ENCODE measurements around the gene SEMA3G. TPM values are rescaled to one million over a fixed set of nuclear protein-coding genes. Genes with fewer than 3 reads are reported as not detected.
A peak's percentile ranks its signal among the peaks of the same experiment; 100 is the strongest.

Gene SEMA3G
- total and polyA plus RNA-seq, 8 donors, result under 0.01 to 9.6 (median 1.8) TPM

GRCh38 chr3:52479877-52480575 lies 35.1 kb upstream of the SEMA3G start:
- no peaks in the 10 kb centered on the region for H3K9me3 ChIP-seq
- H3K36me3 ChIP-seq, result peaks cover 75 to 98% (median 96%) of the 10 kb centered on the region in 4 donors
- WGBS, 5 donors, result 83 to 93% (median 87%) methylated on average over 15 to 16 of the region's 16 CpGs
- peak in 1 of 2 donors; percentile 3 for DNase-seq
- intact Hi-C loops (cut with DNase I; ENCODE audit: low total_unique reads), result no loop called here
- peaks cover 0 to 21% (median 8%) of the 10 kb centered on the region in 4 donors for H3K4me1 ChIP-seq
- no peak overlapping the region for H3K27ac ChIP-seq
- no peak overlapping the region for H3K4me3 ChIP-seq
- no peak for TF ChIP-seq POLR2AphosphoS5 (IDR thresholded peaks at IDR 0.05)
- no peak for TF ChIP-seq CTCF (IDR thresholded peaks at IDR 0.05)
- TF ChIP-seq POLR2A (IDR thresholded peaks at IDR 0.05), result no peak
- TF ChIP-seq EP300 (IDR thresholded peaks at IDR 0.05), result no peak
- H3K27me3 ChIP-seq, result no peaks in the 10 kb centered on the region

GRCh38 chr3:52479037-52479876 lies 34.4 kb upstream of the SEMA3G start:
- no peak overlapping the region for H3K27ac ChIP-seq
- no peak for TF ChIP-seq POLR2AphosphoS5 (IDR thresholded peaks at IDR 0.05)
- no peak for TF ChIP-seq POLR2A (IDR thresholded peaks at IDR 0.05)
- no peak for TF ChIP-seq EP300 (IDR thresholded peaks at IDR 0.05)
- WGBS, 5 donors, result 94 to 98% (median 96%) methylated on average over 7 of the region's 7 CpGs
- no peak for DNase-seq
- no peak overlapping the region for H3K4me3 ChIP-seq
- H3K36me3 ChIP-seq, result peaks cover 80 to 98% (median 97%) of the 10 kb centered on the region in 4 donors
- no peaks in the 10 kb centered on the region for H3K9me3 ChIP-seq
- intact Hi-C loops (cut with DNase I; ENCODE audit: low total_unique reads), result no loop called here
- H3K27me3 ChIP-seq, result no peaks in the 10 kb centered on the region
- H3K4me1 ChIP-seq, result peaks cover 0 to 14% (median 5%) of the 10 kb centered on the region in 4 donors

- no peak overlapping the region for H3K4me3 ChIP-seq
- H3K4me1 ChIP-seq, result no peaks in the 10 kb centered on the region
- TF ChIP-seq CTCF (IDR thresholded peaks at IDR 0.05) (no peak), POLR2A (IDR thresholded peaks at IDR 0.05) (no peak), EP300 (IDR thresholded peaks at IDR 0.05) (no peak), POLR2AphosphoS5 (IDR thresholded peaks at IDR 0.05) (no peak)
- H3K9me3 ChIP-seq, result no peaks in the 10 kb centered on the region
- no peaks in the 10 kb centered on the region for H3K27me3 ChIP-seq
- no peak for DNase-seq
- intact Hi-C loops (cut with DNase I; ENCODE audit: low total_unique reads), result no loop called here
- no peak overlapping the region for H3K27ac ChIP-seq
- 92 to 97% (median 95%) methylated on average over 6 of the region's 6 CpGs for WGBS, 5 donors
- H3K36me3 ChIP-seq, result peaks cover 92 to 100% (median 100%) of the 10 kb centered on the region in 4 donors
Observed at GRCh38 chr3:52477796-52478095, 32.8 kb upstream of the SEMA3G start.

- H3K9me3 ChIP-seq, result no peaks in the 10 kb centered on the region
- peaks cover 92 to 100% (median 100%) of the 10 kb centered on the region in 4 donors for H3K36me3 ChIP-seq
- no peaks in the 10 kb centered on the region for H3K27me3 ChIP-seq
- no peak for DNase-seq
- H3K4me1 ChIP-seq, result peaks cover under 1 to 5% (median 1%) of the 10 kb centered on the region in 4 donors
- no peak overlapping the region for H3K4me3 ChIP-seq
- TF ChIP-seq EP300 (IDR thresholded peaks at IDR 0.05) (no peak), POLR2AphosphoS5 (IDR thresholded peaks at IDR 0.05) (no peak), CTCF (IDR thresholded peaks at IDR 0.05) (no peak), POLR2A (IDR thresholded peaks at IDR 0.05) (no peak)
- WGBS, 5 donors, result 90 to 96% (median 94%) methylated on average over 13 to 16 of the region's 16 CpGs
- no peak overlapping the region for H3K27ac ChIP-seq
- intact Hi-C loops (cut with DNase I; ENCODE audit: low total_unique reads), result no loop called here
Observed at GRCh38 chr3:52477076-52477795, 32.3 kb upstream of the SEMA3G start.

Measured in stomach (tissue), 9 donors.